ENCODE results near the gene RAD51C. TPM values are rescaled to one million over a fixed set of nuclear protein-coding genes. Genes with fewer than 3 reads are reported as not detected.

The RAD51C gene
- polyA plus RNA-seq, 1 of the 3 experiments (the other 2 are of a cell fraction), result 36.1 TPM

- TF ChIP-seq FOXJ3 (CRISPR knock-in tag; IDR thresholded peaks at IDR 0.05) (no peak), EZH2phosphoT487 (IDR thresholded peaks at IDR 0.05; ENCODE audit: borderline replicate concordance, low read depth) (no peak), RAD21 (IDR thresholded peaks at IDR 0.05; ENCODE audit: low read length) (peak; percentile 9; the same call in 1 of the 2 replicates), CHD2 (IDR thresholded peaks at IDR 0.05; ENCODE audit: low read length, partially characterized antibody) (peak; percentile 50), TCF12 (IDR thresholded peaks at IDR 0.05) (peak; percentile 39; the same call in 1 of the 2 replicates), NFIC (IDR thresholded peaks at IDR 0.05; ENCODE audit: borderline replicate concordance) (no peak), PBX3 (IDR thresholded peaks at IDR 0.05) (no peak), EP300 (IDR thresholded peaks at IDR 0.05; ENCODE audit: borderline replicate concordance in 1 of 2, low read depth in 1 of 2, low read length in 1 of 2) (peak in 1 of 2 experiments; percentile 31; a peak in 1 of 4 replicates), MXI1 (IDR thresholded peaks at IDR 0.05; ENCODE audit: low read depth, low read length) (no peak), SIN3A (IDR thresholded peaks at IDR 0.05; ENCODE audit: borderline replicate concordance, low read depth, low read length) (no peak), GABPA (IDR thresholded peaks at IDR 0.05; ENCODE audit: low read depth) (no peak), RCOR1 (IDR thresholded peaks at IDR 0.05; ENCODE audit: low read length) (peak; percentile 46; the same call in 1 of the 2 replicates), USF1 (IDR thresholded peaks at IDR 0.05; ENCODE audit: borderline replicate concordance, low read depth) (no peak), RXRA (IDR thresholded peaks at IDR 0.05; ENCODE audit: borderline replicate concordance, low read depth) (no peak), SMC3 (IDR thresholded peaks at IDR 0.05; ENCODE audit: low read depth, low read length) (no peak), TEAD4 (IDR thresholded peaks at IDR 0.05; ENCODE audit: borderline replicate concordance, insufficient read depth) (no peak), MAX (IDR thresholded peaks at IDR 0.05; ENCODE audit: low read depth) (no peak), POLR2AphosphoS5 (IDR thresholded peaks at IDR 0.05; ENCODE audit: low read depth, low read length) (no peak)
- TF ChIP-seq, protein P1, sequence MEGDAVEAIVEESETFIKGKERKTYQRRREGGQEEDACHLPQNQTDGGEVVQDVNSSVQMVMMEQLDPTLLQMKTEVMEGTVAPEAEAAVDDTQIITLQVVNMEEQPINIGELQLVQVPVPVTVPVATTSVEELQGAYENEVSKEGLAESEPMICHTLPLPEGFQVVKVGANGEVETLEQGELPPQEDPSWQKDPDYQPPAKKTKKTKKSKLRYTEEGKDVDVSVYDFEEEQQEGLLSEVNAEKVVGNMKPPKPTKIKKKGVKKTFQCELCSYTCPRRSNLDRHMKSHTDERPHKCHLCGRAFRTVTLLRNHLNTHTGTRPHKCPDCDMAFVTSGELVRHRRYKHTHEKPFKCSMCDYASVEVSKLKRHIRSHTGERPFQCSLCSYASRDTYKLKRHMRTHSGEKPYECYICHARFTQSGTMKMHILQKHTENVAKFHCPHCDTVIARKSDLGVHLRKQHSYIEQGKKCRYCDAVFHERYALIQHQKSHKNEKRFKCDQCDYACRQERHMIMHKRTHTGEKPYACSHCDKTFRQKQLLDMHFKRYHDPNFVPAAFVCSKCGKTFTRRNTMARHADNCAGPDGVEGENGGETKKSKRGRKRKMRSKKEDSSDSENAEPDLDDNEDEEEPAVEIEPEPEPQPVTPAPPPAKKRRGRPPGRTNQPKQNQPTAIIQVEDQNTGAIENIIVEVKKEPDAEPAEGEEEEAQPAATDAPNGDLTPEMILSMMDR (IDR thresholded peaks at IDR 0.05), result no peak
- Histone ChIP-seq H3K27me3 (ENCODE audit: insufficient read depth) (peaks cover 24% of the 10 kb centered on the region), H3F3A (replicated peaks; ENCODE audit: insufficient read depth) (no peaks in the 10 kb centered on the region), H3K36me3 (replicated peaks in 1 of 2; ENCODE audit: control insufficient read depth in 1 of 2, insufficient read depth in 2 of 2, low read length in 1 of 2) (no peaks in the 10 kb centered on the region), H2AFZ (ENCODE audit: low read depth) (no peak overlapping the region), H3K4me2 (no peak overlapping the region), H3K9me2 (no peaks in the 10 kb centered on the region), H3K9ac (no peak overlapping the region), H3K79me2 (ENCODE audit: insufficient read depth) (no peaks in the 10 kb centered on the region), H4K20me1 (ENCODE audit: insufficient read depth) (no peaks in the 10 kb centered on the region), H3K4me1 (ENCODE audit: control insufficient read depth in 1 of 2, insufficient read depth in 2 of 2, low read depth in 1 of 2, low read length in 1 of 2) (peaks cover 0 to 11% of the 10 kb centered on the region in 2 experiments; a peak in 2 of 4 replicates), H3K9me3 (no peaks in the 10 kb centered on the region), H3K27ac (ENCODE audit: low read depth in 2 of 2, low read length in 1 of 2) (0 out of 4 replicates have a peak overlapping the region, but pooled peaks of 1 of the 2 experiments have one; percentile 1), H3K4me3 (ENCODE audit: low read depth in 2 of 2, low read length in 1 of 2) (no peak overlapping the region)
- DNase-seq, result peak; percentile 68
- POLR2A ChIA-PET, result no interaction called here
- CTCF ChIA-PET, result interaction anchor here (0.6 to 1.0 kb wide), 3 partner anchors 27 to 210 kb away, joined by 3 read pairs; no protein-coding TSS in a partner anchor
- 21% methylated on average over 2 of the region's 2 CpGs for WGBS (ENCODE audit: low lambda C conversion rate)
Observed at GRCh38 chr17:58759522-58759921, 67.1 kb downstream of the RAD51C start.
